Pancreas (tissue), 10 donors: ENCODE measurements around the gene SPANXN1. TPM values are rescaled to one million over a fixed set of nuclear protein-coding genes. Genes with fewer than 3 reads are reported as not detected.
"Not testable (repeated sequence)": the region's sequence is repeated elsewhere in the genome, so short reads cannot be mapped to it uniquely, and the experiment has no call there.

Experiments used
- ATAC-seq, 4 donors: fragments of 200-7000 bp; cut with Tn5 transposase; one replicate each; pipeline versions ENCODE4 v1.8.0 to v1.9.1; 2020; ENCODE audit warnings: mild to moderate bottlenecking in 4 of 4, moderate library complexity in 4 of 4
- DNase-seq, 6 donors: peaks; one replicate each; pipeline ENCODE4 v3.0.0-alpha.2; 2020
- FAIRE-seq: peaks from 2 replicates; lab custom pipeline; 2012; peaks lifted over from hg19 to GRCh38; lab: Jason Lieb, UNC
- H3K27ac ChIP-seq, 4 donors: fragments of 200-600 bp; sonication (generic); 1 replicate in 3 of 4; 2 replicates in 1 of 4; pipeline versions ENCODE4 v1.5.0 to v1.8.0; 2020
- H3K27me3 ChIP-seq, 4 donors: fragments of 200-600 bp; one replicate each; pipeline ENCODE4 v1.8.0; 2021
- H3K36me3 ChIP-seq, 3 donors: fragments of 200-600 bp; sonication (generic) in 1 of 3; one replicate each; pipeline versions ENCODE4 v1.5.0 to v1.8.0; 2020 to 2021
- H3K4me1 ChIP-seq, 3 donors: fragments of 200-600 bp; one replicate each; pipeline ENCODE4 v1.8.0; 2021
- H3K4me3 ChIP-seq, 4 donors: fragments of 200-600 bp; sonication (generic) in 2 of 4; one replicate each; pipeline versions ENCODE4 v1.5.0 to v1.8.0; 2020 to 2021
- H3K9me3 ChIP-seq, 4 donors: fragments of 200-600 bp; one replicate each; pipeline ENCODE4 v1.8.0; 2021
- CTCF ChIP-seq, 4 donors: fragments of 200-600 bp; sonication (generic) in 3 of 4; IDR thresholded peaks; one replicate each; pipeline versions ENCODE4 v1.5.0 to v1.8.0; 2021; ENCODE audit warnings: antibody characterized with exemption in 4 of 4
- WGBS, 2 donors: extraction: QIAGEN DNeasy Blood & Tissue Kit; methylation state at CpG; one replicate each; pipeline ENCODE4 v1.1.7; 2013; 5-methylcytosine and 5-hydroxymethylcytosine counted together
- intact Hi-C, 3 donors: fragments of 100-400 bp; cut with DNase I; formaldehyde crosslinking; loops; one replicate each; pipeline versions ENCODE4 v1.11.1 to v1.14.2; 2022
- polyA plus RNA-seq, 2 donors: library from polyadenylated mRNA; stranded (reverse); fragments of 200-250 nt; gene quantifications; one replicate each; pipeline ENCODE4 v1.2.3, GENCODE V29; 2013
- total RNA-seq, 6 donors: library from RNA; stranded (reverse); fragmentation: NEBNext Ultra II Directional in 4 of 6; extraction: Animal tissue kit (Norgen Biotek cat#: 25700) in 4 of 6; gene quantifications; one replicate each; pipeline versions ENCODE4 v1.2.1 to v1.2.4, GENCODE V29; 2021 to 2023
- donor health status: healthy with polysubstance abuse.
- donor health status: DM: no; HTN: no; CAD: no; lungs with moderate emphysema.
- donor health status: DM: no; HTN: no; CAD: no.
- donor health status: control.
- donor health status: control.
- donor health status: Bipolar disorder and iron deficiency.
- donor health status: DM: yes; HTN: yes; CAD: no.
- donor health status: DM: no; HTN: no; CAD: no.
- donor health status: DM: no; HTN: no; CAD: no.
- donor health status: DM: yes; HTN: yes; CAD: no.

The SPANXN1 gene
- total RNA-seq = not detected
- polyA plus RNA-seq = not detected

DNA sequence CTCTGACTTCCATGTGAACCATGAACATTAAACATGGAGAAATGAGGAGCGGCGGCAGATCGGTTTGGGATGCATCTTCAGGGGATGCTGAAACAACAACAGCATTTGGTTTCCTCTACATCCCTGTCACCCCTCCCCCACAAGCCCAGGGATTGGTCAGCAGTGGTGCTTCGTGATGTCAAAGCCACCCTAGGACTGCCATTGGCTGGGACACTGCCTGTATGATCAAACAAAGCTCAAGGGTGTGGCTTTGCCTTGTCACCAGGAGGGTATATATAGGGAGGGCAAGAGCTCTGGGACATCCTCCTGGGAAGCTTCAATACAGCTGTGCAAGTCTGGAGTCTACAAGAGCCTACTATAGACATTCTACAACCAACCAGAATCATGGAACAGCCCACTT lies at the start of gene SPANXN1:
Gene SPANXN1 (plus strand): TSS at position 301 of the 400 bp plus-strand sequence. CDS start 84 bp downstream, at position 385.
- H3K36me3 ChIP-seq, H3K4me1 ChIP-seq, H3K27me3 ChIP-seq, H3K9me3 ChIP-seq, intact Hi-C loops, DNase-seq, ATAC-seq, H3K27ac ChIP-seq, H3K4me3 ChIP-seq, FAIRE-seq: not testable (repeated sequence)
- 25 to 64% methylated on average over 4 of the region's 4 CpGs for WGBS, 2 donors

GRCh38 chrX:145199078-145199477 lies 48.2 kb upstream of the SPANXN1 start:
- FAIRE-seq (no peak), DNase-seq (no peak), ATAC-seq (no peak)
- H3K9me3 ChIP-seq = no peaks in the 10 kb centered on the region
- no peaks in the 10 kb centered on the region for H3K36me3 ChIP-seq
- H3K27me3 ChIP-seq = peaks cover 0 to 9% (median 1%) of the 10 kb centered on the region in 4 donors
- WGBS, 2 donors = 56 to 67% methylated on average over 3 of the region's 3 CpGs
- H3K27ac ChIP-seq = no peak overlapping the region
- H3K4me1 ChIP-seq = no peaks in the 10 kb centered on the region
- no peak overlapping the region for H3K4me3 ChIP-seq
- intact Hi-C loops = no loop called here
- no peak for TF ChIP-seq CTCF (IDR thresholded peaks at IDR 0.05)

- WGBS, 2 donors = 34 to 63% methylated on average over 2 of the region's 2 CpGs
- intact Hi-C loops = no loop called here
- no peak overlapping the region for H3K4me3 ChIP-seq
- H3K4me1 ChIP-seq = no peaks in the 10 kb centered on the region
- TF ChIP-seq CTCF (IDR thresholded peaks at IDR 0.05) = peak in 1 of 4 donors; percentile 16
- FAIRE-seq (no peak), ATAC-seq (no peak), DNase-seq (no peak)
- H3K36me3 ChIP-seq = no peaks in the 10 kb centered on the region
- no peaks in the 10 kb centered on the region for H3K9me3 ChIP-seq
- no peaks in the 10 kb centered on the region for H3K27me3 ChIP-seq
- H3K27ac ChIP-seq = no peak overlapping the region
These were observed 33.8 kb upstream of the SPANXN1 start for GRCh38 chrX:145213504-145213903.

DNA sequence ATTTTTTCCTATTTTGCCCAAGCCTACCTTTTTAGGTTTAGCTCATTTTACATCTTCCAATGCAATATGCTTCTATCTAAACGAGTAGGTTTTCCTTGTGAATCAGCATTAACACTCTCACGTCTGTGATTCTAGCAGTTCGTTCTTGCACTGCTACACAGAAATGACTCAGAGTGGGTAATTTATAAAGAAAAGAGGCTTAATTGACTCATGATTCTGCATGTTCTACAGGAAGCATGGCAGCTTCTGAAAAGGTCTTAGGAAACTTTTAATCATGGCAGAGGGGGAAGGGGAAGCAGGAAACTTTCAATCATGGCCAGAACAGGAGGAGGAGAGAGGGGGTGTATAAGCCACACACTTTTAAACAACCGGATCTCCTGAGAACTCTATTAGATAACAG lies 44.9 kb downstream of the SPANXN1 start:
- H3K9me3 ChIP-seq = no peaks in the 10 kb centered on the region
- H3K27me3 ChIP-seq = peaks cover 0 to 10% (median 0%) of the 10 kb centered on the region in 4 donors
- TF ChIP-seq CTCF (IDR thresholded peaks at IDR 0.05) = no peak
- H3K4me3 ChIP-seq = no peak overlapping the region
- H3K27ac ChIP-seq = no peak overlapping the region
- H3K4me1 ChIP-seq = no peaks in the 10 kb centered on the region
- FAIRE-seq = no peak
- ATAC-seq = no peak
- no peaks in the 10 kb centered on the region for H3K36me3 ChIP-seq
- intact Hi-C loops = no loop called here
- DNase-seq = no peak
- WGBS, 2 donors = 24 to 31% methylated on average over 4 of the region's 4 CpGs
